Activated CD4-positive, CD25-positive, alpha-beta regulatory T cell treated with anti-CD3 and anti-CD28 coated beads, Interleukin-2, amount 50 U/mL, for 24 hours (primary cell): ENCODE results near the gene COL4A5.
"Not testable (repeated sequence)": the region's sequence is repeated elsewhere in the genome, so short reads cannot be mapped to it uniquely, and the experiment has no call there.

Experiments
- ATAC-seq, 2 donors: fragments of 150-1000 bp; cut with Tn5 transposase; one replicate each; pipeline ENCODE4 v1.10.0; 2021; ENCODE audit warnings: mild to moderate bottlenecking in 1 of 2, moderate library complexity in 1 of 2

COL4A5 gene

GRCh38 chrX:108439426-108439942 is at the start of gene COL4A5:
Gene COL4A5 (plus strand): TSS chrX:108439838. CDS start chrX:108440126, 288 bp downstream.
- no peak for ATAC-seq

GRCh38 chrX:108390976-108391717 is 48.5 kb upstream of the COL4A5 start:
- not testable (repeated sequence) for ATAC-seq

GRCh38 chrX:108396188-108396891 is 43.3 kb upstream of the COL4A5 start:
- ATAC-seq, result no peak

GRCh38 chrX:108396986-108397385 is 42.7 kb upstream of the COL4A5 start:
- no peak for ATAC-seq

- ATAC-seq, result no peak
These were observed 41.8 kb upstream of the COL4A5 start for GRCh38 chrX:108397627-108398391.

- ATAC-seq, result no peak
These were observed 40.0 kb upstream of the COL4A5 start for GRCh38 chrX:108399418-108400165.

GRCh38 chrX:108412783-108413182 is 26.9 kb upstream of the COL4A5 start:
- ATAC-seq, result no peak

GRCh38 chrX:108415146-108415545 is 24.5 kb upstream of the COL4A5 start:
- no peak for ATAC-seq

GRCh38 chrX:108415891-108416290 is 23.7 kb upstream of the COL4A5 start:
- ATAC-seq, result no peak

GRCh38 chrX:108417257-108417656 is 22.4 kb upstream of the COL4A5 start:
- ATAC-seq, result no peak

- ATAC-seq, result no peak
These were observed 20.2 kb upstream of the COL4A5 start for GRCh38 chrX:108419401-108419800.

GRCh38 chrX:108420481-108420880 is 19.2 kb upstream of the COL4A5 start:
- no peak for ATAC-seq

GRCh38 chrX:108426262-108426661 is 13.4 kb upstream of the COL4A5 start:
- ATAC-seq, result no peak

- no peak for ATAC-seq
These were observed 4.4 kb upstream of the COL4A5 start for GRCh38 chrX:108435261-108435660.

GRCh38 chrX:108437349-108438109 is 2.1 kb upstream of the COL4A5 start:
- no peak for ATAC-seq

GRCh38 chrX:108438110-108438623 is 1.5 kb upstream of the COL4A5 start, which contains the start of gene COL4A6:
Gene COL4A6 (minus strand): TSS chrX:108438422. CDS start chrX:108438196, 226 bp downstream.
- no peak for ATAC-seq

- no peak for ATAC-seq
These were observed 491 bp downstream of the COL4A5 start for GRCh38 chrX:108439961-108440696.

- ATAC-seq, result no peak
These were observed 3.3 kb downstream of the COL4A5 start for GRCh38 chrX:108442901-108443464.

GRCh38 chrX:108447303-108447702 is 7.7 kb downstream of the COL4A5 start:
- ATAC-seq, result no peak

GRCh38 chrX:108453841-108454240 is 14.2 kb downstream of the COL4A5 start:
- ATAC-seq, result no peak
